Measurements from ENCODE around the gene PFKP. TPM values are rescaled to one million over a fixed set of nuclear protein-coding genes. Genes with fewer than 3 reads are reported as not detected.
A peak's percentile ranks its signal among the peaks of the same experiment; 100 is the strongest.
"Not testable (repeated sequence)": the region's sequence is repeated elsewhere in the genome, so short reads cannot be mapped to it uniquely, and the experiment has no call there.

The PFKP gene
- total RNA-seq, 2 donors from 2014 or later, result 76.9 to 106 TPM

DNA sequence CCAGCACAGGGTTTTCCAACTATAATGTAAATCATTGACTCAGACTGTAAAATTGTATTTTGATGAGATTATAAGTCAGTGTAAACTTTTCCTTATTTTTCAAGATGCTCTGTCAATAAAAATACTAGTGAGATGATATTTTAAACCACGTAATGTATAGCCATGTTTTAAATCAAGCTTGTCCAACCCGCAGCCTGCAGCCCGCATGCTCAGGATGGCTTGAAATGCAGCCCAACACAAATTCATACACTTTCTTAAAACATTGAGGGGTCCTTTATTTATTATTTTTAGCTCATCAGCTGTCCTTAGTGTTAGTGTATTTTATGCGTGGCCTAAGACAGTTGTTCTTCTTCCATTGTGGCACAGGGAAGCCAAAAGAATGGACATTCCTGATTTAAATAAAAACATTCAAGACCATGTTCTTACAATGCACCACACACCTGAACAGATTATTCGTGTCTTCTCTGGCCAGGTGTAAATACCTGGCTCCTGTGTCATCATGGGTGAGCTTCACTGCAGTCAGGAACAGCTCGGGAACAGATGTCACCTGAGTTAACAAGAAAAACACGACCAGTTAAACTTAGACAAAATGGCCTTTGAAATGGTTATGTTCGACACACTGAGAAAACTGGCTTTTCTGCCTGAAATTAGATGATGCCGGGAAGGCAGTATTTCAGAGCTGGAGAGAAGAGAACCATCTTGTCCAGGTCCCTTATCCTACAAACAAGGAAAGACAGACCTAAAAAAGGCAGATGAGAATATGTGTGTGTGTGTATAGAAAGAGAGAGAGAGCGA is 99.3 kb downstream of the PFKP start:
- DNase-seq (no peak), ATAC-seq (no peak)
- H3K4me1 Mint-ChIP-seq, result peaks cover 5% of the 10 kb centered on the region
- no peak overlapping the region for H3K27ac Mint-ChIP-seq
- no peaks in the 10 kb centered on the region for H3K9me3 ChIP-seq (ENCODE audit: control insufficient read depth, low read length, poor library complexity, severe bottlenecking)
- no peak overlapping the region for H3K4me3 Mint-ChIP-seq
- no peaks in the 10 kb centered on the region for H3K27me3 Mint-ChIP-seq
- H3K36me3 Mint-ChIP-seq (ENCODE audit: low read depth), result peaks cover 12% of the 10 kb centered on the region

DNA sequence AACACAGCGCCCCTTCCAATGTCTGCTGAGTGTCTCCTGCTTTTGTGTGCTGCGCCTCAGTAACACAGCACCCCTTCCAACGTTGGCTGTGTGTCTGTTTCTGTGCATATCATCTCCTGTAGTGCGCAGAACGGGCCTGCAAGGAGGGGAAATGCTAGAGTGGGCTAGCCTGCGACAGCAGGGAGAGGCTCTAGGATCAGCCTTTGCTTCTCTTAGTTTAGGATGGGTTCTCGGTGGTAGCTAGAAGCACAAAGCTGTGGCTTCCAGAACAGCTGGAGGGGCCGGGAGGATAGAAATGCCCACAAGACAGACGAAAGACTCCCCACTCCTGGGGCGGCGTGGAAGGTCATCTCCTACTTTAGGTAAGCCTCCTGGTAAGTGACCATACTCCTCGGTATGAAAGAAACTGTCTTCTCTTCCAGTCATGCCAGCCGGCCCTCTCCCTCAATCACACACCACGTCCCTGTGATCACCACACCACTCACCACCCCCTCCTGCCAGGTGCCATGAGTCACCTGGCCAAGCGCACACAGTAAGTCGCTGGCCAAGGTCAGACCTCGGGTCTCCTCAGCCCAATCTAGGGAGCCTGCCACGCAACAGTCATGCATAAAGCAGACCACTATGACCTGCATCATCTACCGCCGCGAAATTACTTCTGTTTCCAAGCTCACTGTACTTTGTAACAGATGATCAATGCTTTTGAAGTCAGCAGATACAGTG is 100.4 kb downstream of the PFKP start:
- Mint-ChIP-seq H3K27ac (peak overlapping the region; percentile 11), H3K36me3 (ENCODE audit: low read depth) (peaks cover 9% of the 10 kb centered on the region), H3K4me1 (peaks cover 8% of the 10 kb centered on the region), H3K27me3 (no peaks in the 10 kb centered on the region), H3K4me3 (peak overlapping the region; percentile 49)
- H3K9me3 ChIP-seq (ENCODE audit: control insufficient read depth, low read length, poor library complexity, severe bottlenecking), result no peaks in the 10 kb centered on the region
- ATAC-seq, result no peak
- DNase-seq, result no peak

DNA sequence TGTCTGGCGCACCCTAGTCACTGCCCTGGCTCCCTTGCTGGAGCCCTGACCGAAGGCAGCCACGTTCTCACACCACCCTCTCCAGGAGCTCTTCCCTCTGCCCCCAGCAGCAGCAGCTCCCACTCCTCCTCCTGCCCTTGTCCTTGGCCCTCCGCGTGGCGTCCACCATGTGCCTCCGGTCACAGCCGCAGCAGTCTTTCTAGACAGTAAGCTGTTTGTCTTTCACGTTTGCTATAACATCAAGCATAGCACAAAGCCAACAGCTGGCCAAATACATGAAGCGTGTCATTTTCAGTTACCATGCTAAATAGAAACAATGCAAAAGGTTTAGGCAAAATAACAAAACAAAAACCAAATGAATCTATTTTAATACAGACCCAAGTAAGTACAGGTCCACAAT is 101.9 kb downstream of the PFKP start:
- no peak for DNase-seq
- H3K9me3 ChIP-seq (ENCODE audit: control insufficient read depth, low read length, poor library complexity, severe bottlenecking), result no peaks in the 10 kb centered on the region
- Mint-ChIP-seq H3K4me1 (peaks cover 14% of the 10 kb centered on the region), H3K36me3 (ENCODE audit: low read depth) (peaks cover 7% of the 10 kb centered on the region), H3K27me3 (no peaks in the 10 kb centered on the region), H3K27ac (no peak overlapping the region), H3K4me3 (no peak overlapping the region)
- no peak for ATAC-seq

DNA sequence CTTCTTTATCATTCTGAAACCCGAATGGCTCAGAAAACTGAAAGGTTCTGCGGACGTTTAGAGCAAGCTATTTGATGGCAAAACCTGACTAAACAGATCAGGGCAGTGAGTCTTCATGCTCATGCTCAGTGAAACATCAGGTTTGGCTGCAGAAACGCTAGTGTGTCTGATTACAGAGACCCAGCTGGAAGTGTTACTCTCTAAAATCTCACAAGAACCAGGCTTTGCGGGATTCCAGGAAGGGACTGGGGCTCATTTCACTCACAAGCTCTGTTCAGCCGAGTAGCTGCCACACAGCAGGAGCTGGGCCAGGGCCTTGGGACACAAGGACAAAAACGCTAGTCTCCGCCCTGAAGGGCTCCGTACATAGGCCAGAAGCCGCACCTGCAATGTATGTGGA is 102.3 kb downstream of the PFKP start:
- ATAC-seq (no peak), DNase-seq (no peak)
- Mint-ChIP-seq H3K27ac (no peak overlapping the region), H3K4me1 (peaks cover 14% of the 10 kb centered on the region), H3K36me3 (ENCODE audit: low read depth) (peaks cover 7% of the 10 kb centered on the region), H3K4me3 (no peak overlapping the region), H3K27me3 (no peaks in the 10 kb centered on the region)
- H3K9me3 ChIP-seq (ENCODE audit: control insufficient read depth, low read length, poor library complexity, severe bottlenecking), result no peaks in the 10 kb centered on the region

DNA sequence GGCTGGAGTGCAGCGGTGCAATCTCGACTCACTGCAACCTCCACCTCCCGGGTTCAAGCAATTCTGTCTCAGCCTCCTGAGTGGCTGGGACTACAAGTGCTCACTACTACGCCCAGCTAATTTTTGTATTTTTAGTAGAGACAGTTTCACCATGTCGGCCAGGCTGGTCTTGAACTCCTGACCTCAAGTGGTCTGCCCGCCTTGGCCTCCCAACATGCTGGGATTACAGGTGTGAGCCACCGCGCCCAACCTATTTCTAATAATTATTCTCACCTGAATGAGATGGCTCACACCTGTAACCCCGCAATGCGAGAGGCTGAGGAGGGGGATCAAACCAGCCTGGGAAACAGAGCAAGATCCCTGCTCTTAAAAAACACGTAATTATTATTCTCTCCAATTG is 104.1 kb downstream of the PFKP start:
- H3K9me3 ChIP-seq (ENCODE audit: control insufficient read depth, low read length, poor library complexity, severe bottlenecking); ATAC-seq; DNase-seq; H3K27me3 Mint-ChIP-seq; H3K36me3 Mint-ChIP-seq (ENCODE audit: low read depth): not testable (repeated sequence)
- peaks cover 14% of the 10 kb centered on the region for H3K4me1 Mint-ChIP-seq
- H3K27ac Mint-ChIP-seq, result peak overlapping the region; percentile 1
- H3K4me3 Mint-ChIP-seq, result peak overlapping the region; percentile 88

DNA sequence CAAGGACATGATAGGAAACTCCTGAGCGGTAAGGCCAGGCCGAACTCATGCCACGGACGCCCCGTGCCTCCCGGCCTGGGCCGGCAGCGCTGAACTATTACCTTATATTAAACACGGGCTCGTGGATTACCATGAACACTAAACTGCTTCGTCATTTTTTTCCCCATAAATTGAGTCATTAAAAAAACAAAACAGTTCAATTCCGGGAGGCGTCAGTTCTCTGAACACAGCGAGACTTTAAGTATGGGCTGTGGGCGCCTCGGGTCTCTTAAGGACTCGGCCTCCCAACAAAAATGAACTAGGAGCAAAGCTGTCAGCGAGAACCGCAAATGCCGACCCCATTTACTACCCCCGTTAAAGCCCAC is 104.7 kb downstream of the PFKP start:
- DNase-seq, result no peak
- no peak for ATAC-seq
- Mint-ChIP-seq H3K27ac (peak overlapping the region; percentile 1), H3K27me3 (no peaks in the 10 kb centered on the region), H3K4me1 (peaks cover 14% of the 10 kb centered on the region), H3K36me3 (ENCODE audit: low read depth) (peaks cover 3% of the 10 kb centered on the region), H3K4me3 (peak overlapping the region; percentile 88)
- no peaks in the 10 kb centered on the region for H3K9me3 ChIP-seq (ENCODE audit: control insufficient read depth, low read length, poor library complexity, severe bottlenecking)

DNA sequence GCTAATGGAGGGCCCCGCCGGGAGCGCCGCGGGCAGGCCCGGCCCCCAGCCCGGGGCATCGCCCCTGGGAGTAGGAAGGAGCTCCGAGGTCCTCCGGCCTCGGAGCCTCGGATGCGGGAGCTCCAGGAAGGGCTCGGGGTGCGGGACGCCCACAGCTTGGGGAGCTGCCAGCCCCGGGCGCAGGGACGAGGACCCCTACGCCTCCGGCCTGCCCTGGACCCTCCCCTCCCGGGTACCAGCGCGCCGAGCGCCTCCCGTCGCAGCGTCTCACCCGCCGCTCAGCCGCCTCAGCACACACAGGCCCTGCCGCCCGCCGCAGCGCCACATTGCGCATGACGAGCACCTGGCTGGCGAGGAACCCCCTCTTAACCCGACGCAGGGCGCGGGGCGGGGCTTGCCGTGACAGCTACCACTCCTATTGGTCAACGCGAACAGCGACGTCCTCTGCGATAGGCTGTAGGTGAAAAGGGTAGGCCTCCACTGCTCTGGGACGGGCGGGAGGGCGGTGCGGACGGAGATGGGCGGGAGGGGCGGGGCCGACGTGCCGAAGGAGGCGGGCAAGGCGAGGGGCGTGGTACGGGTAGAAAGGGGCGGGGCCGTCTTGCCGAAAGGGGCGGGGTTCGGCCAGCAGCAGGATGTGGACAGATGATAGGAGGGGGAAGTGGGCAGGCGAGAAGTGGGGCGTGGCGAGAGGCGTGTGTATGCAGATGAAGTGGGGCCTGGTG is 105.3 kb downstream of the PFKP start, which contains the start of gene PITRM1:
Gene PITRM1, minus strand, starts transcription at position 337 of the 725 bp plus-strand sequence. Its CDS starts 10 bp downstream, at position 327.
- Mint-ChIP-seq H3K27me3 (no peaks in the 10 kb centered on the region), H3K27ac (peak within 1 kb of the TSS; percentile 1), H3K4me1 (peaks cover 14% of the 10 kb centered on the region), H3K36me3 (ENCODE audit: low read depth) (peaks cover 3% of the 10 kb centered on the region), H3K4me3 (peak within 1 kb of the TSS; percentile 88)
- peak; percentile 98 to 99 (median 98) for DNase-seq
- H3K9me3 ChIP-seq (ENCODE audit: control insufficient read depth, low read length, poor library complexity, severe bottlenecking), result no peaks in the 10 kb centered on the region
- ATAC-seq, result peak; percentile 91

DNA sequence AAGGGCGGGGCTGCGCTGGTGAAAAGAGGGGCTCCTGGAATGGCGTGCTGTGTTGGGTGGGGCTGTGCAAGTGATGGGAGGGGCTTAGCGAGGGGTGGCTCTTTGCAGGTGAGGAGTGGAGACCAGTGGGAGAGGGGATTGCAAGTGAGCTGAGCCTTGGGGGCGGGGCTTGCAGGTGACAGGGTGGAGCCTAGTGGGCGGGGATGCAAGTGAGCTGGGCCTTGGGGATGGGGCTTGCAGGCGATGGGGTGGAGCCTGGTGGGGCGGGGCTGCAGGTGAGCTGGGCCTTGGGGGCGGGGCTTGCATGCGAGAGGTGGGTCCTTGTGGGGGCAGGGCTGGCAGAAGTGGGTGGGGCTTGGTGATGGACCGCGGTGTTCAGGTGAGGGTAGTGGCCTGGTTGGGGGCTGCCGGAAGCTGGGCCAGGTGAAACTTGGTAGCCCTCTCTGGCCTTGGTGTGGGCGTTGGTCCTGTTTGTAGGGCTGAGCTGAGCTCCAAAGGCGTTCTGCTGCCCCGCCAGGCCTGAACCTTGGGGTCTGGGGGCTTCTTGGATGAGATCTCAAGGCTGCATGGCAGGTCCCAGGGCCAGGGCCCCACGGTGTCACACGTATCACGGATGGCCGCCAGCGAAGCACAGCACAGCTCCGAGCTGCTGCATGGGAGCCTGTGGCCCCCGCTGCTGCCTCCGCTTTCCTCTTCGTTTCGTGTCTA is 106.0 kb downstream of the PFKP start:
- Mint-ChIP-seq H3K27me3 (no peaks in the 10 kb centered on the region), H3K36me3 (ENCODE audit: low read depth) (peaks cover 3% of the 10 kb centered on the region), H3K4me3 (peak overlapping the region; percentile 66), H3K27ac (peak overlapping the region; percentile 1), H3K4me1 (peaks cover 14% of the 10 kb centered on the region)
- no peaks in the 10 kb centered on the region for H3K9me3 ChIP-seq (ENCODE audit: control insufficient read depth, low read length, poor library complexity, severe bottlenecking)
- ATAC-seq (peak; percentile 55), DNase-seq (peak in 2 of 3 donors; percentile 76 to 79)

DNA sequence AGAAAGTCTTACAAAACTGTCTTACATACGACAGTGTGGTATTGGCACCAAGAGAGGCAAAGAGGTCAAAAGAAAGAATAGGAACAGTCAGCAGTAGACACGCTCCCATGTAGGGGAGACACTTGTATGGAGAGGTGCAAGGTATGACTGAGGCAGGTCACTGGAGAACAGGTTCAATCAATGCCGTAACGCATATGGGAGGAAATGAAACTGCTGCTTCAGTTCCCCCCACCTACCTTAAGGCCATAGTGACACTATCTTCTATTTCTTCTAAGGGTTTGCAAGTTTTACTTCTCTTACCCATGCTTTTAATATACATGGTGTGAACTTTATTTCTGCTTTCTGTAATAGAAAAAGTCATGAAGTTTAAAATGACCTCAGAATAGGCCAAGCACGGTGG is 110.7 kb downstream of the PFKP start:
- DNase-seq (no peak), ATAC-seq (no peak)
- no peaks in the 10 kb centered on the region for H3K9me3 ChIP-seq (ENCODE audit: control insufficient read depth, low read length, poor library complexity, severe bottlenecking)
- peaks cover 14% of the 10 kb centered on the region for H3K27me3 Mint-ChIP-seq
- peaks cover 6% of the 10 kb centered on the region for H3K4me1 Mint-ChIP-seq
- H3K36me3 Mint-ChIP-seq (ENCODE audit: low read depth), result peaks cover 2% of the 10 kb centered on the region
- H3K27ac Mint-ChIP-seq, result no peak overlapping the region
- no peak overlapping the region for H3K4me3 Mint-ChIP-seq

DNA sequence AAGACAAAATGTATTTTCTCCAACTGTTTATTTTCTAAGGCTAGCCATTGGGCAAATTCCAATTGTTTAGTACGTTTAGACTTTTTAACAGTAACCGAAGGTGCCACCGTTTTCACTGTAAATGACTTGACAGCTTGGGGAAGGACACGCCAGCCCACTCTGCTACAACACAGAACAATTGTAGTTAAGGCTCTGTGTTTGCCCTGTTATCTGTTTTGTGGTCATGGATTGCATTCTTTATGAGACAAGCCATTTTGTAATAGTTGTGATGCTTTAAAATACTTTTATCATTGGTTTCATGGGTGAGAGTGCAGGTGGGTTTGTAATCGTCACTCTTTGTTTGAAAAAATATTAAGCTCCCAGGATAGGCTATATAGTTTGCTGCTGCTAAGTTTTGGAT is 111.8 kb downstream of the PFKP start:
- DNase-seq, result no peak
- Mint-ChIP-seq H3K4me1 (peaks cover 2% of the 10 kb centered on the region), H3K27me3 (peaks cover 14% of the 10 kb centered on the region), H3K4me3 (no peak overlapping the region), H3K36me3 (ENCODE audit: low read depth) (peaks cover 2% of the 10 kb centered on the region), H3K27ac (no peak overlapping the region)
- H3K9me3 ChIP-seq (ENCODE audit: control insufficient read depth, low read length, poor library complexity, severe bottlenecking), result no peaks in the 10 kb centered on the region
- ATAC-seq, result no peak

DNA sequence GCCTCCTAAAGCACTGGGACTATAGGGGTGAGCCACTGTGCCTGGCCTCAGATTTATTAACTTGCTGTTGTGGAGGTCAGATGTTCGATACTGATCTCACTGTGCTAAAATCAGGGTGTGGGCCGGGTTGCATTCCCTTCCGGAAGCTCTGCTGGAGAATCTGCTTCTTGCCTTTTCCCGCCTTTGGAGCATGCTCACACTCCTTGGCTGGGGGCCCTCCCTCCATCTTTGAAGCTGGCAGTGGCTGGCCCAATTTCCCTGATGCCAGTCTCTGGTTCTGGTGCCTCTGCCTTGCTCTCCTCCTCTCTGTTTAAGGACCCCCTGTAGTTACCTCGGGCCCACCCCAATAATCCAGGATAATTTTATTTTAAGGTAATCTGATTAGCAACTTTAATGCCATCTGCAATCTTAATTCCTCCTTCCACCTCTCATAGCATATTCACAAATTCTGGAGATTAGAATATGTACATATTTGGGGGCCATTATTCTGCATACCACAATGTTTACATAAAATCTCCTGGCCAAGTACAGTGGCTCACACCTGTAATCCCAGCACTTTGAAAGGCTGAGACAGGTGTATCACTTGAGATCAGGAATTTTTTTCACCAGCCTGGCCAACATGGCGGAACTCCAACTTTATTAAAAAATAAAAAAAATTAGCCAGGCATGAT is 113.1 kb downstream of the PFKP start:
- Mint-ChIP-seq H3K27ac (no peak overlapping the region), H3K4me1 (peaks cover 2% of the 10 kb centered on the region), H3K4me3 (no peak overlapping the region), H3K36me3 (ENCODE audit: low read depth) (peaks cover 2% of the 10 kb centered on the region), H3K27me3 (peaks cover 14% of the 10 kb centered on the region)
- DNase-seq (no peak), ATAC-seq (no peak)
- no peaks in the 10 kb centered on the region for H3K9me3 ChIP-seq (ENCODE audit: control insufficient read depth, low read length, poor library complexity, severe bottlenecking)

DNA sequence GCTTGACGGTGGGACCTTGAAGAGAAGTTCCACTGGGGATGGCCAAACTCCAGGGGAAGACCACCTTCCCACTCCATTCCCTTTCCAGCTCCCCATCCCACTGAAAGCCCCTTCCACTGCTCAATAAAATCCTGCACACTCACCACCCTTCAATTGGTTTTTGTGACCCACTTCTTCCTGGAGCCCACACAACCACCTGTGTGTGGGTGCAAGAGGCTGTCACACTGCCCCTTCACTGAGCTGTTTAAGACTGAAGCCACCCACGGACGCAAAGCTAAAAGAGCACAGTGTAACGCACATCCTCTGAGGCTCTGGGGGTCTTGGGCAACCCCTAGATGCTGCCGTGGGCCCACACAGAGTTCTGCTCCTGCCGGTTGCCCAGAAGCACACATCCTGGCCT is 118.0 kb downstream of the PFKP start:
- peaks cover 5% of the 10 kb centered on the region for H3K4me1 Mint-ChIP-seq
- peaks cover 8% of the 10 kb centered on the region for H3K27me3 Mint-ChIP-seq
- ATAC-seq (no peak), DNase-seq (no peak)
- H3K4me3 Mint-ChIP-seq, result no peak overlapping the region
- no peaks in the 10 kb centered on the region for H3K9me3 ChIP-seq (ENCODE audit: control insufficient read depth, low read length, poor library complexity, severe bottlenecking)
- peaks cover 2% of the 10 kb centered on the region for H3K36me3 Mint-ChIP-seq (ENCODE audit: low read depth)
- peak overlapping the region; percentile 62 for H3K27ac Mint-ChIP-seq
